ENCODE results near the gene RPIA.
"Not testable (repeated sequence)": the region's sequence is repeated elsewhere in the genome, so short reads cannot be mapped to it uniquely, and the experiment has no call there.

The RPIA gene

GRCh38 chr2:88773233-88774028 lies 82.0 kb downstream of the RPIA start:
- H3K36me3 ChIP-seq (ENCODE audit: control insufficient read depth, insufficient read depth, low read length); H3K4me1 ChIP-seq (ENCODE audit: control insufficient read depth, insufficient read depth, low read length); H3K9ac ChIP-seq (ENCODE audit: low read depth, low read length); H3K27ac ChIP-seq (ENCODE audit: low read depth, low read length); H3K4me3 ChIP-seq (ENCODE audit: low read depth, low read length); H3K27me3 ChIP-seq (ENCODE audit: control insufficient read depth, insufficient read depth, low read length): not testable (repeated sequence)
- H3K9me3 ChIP-seq (ENCODE audit: control insufficient read depth, insufficient read depth, low read length), result peaks cover 30% of the 10 kb centered on the region

GRCh38 chr2:88789213-88789612 lies 97.7 kb downstream of the RPIA start:
- not testable (repeated sequence) for H3K27me3 ChIP-seq (ENCODE audit: control insufficient read depth, insufficient read depth, low read length); H3K36me3 ChIP-seq (ENCODE audit: control insufficient read depth, insufficient read depth, low read length)

GRCh38 chr2:88795932-88796331 lies 104.5 kb downstream of the RPIA start:
- H3K9me3 ChIP-seq (ENCODE audit: control insufficient read depth, insufficient read depth, low read length); H3K9ac ChIP-seq (ENCODE audit: low read depth, low read length); H3K4me3 ChIP-seq (ENCODE audit: low read depth, low read length); H3K4me1 ChIP-seq (ENCODE audit: control insufficient read depth, insufficient read depth, low read length); H3K27me3 ChIP-seq (ENCODE audit: control insufficient read depth, insufficient read depth, low read length); H3K36me3 ChIP-seq (ENCODE audit: control insufficient read depth, insufficient read depth, low read length); H3K27ac ChIP-seq (ENCODE audit: low read depth, low read length): not testable (repeated sequence)

More at GRCh38 chr2:88789213-88789612, 97.7 kb downstream of the RPIA start:
- not testable (repeated sequence) for H3K4me1 ChIP-seq (ENCODE audit: control insufficient read depth, insufficient read depth, low read length); H3K9ac ChIP-seq (ENCODE audit: low read depth, low read length); H3K4me3 ChIP-seq (ENCODE audit: low read depth, low read length); H3K27ac ChIP-seq (ENCODE audit: low read depth, low read length); H3K9me3 ChIP-seq (ENCODE audit: control insufficient read depth, insufficient read depth, low read length)

- H3K4me3 ChIP-seq (ENCODE audit: low read depth, low read length); H3K4me1 ChIP-seq (ENCODE audit: control insufficient read depth, insufficient read depth, low read length); H3K9ac ChIP-seq (ENCODE audit: low read depth, low read length); H3K9me3 ChIP-seq (ENCODE audit: control insufficient read depth, insufficient read depth, low read length); H3K27ac ChIP-seq (ENCODE audit: low read depth, low read length); H3K36me3 ChIP-seq (ENCODE audit: control insufficient read depth, insufficient read depth, low read length); H3K27me3 ChIP-seq (ENCODE audit: control insufficient read depth, insufficient read depth, low read length): not testable (repeated sequence)
These were observed 105.0 kb downstream of the RPIA start for GRCh38 chr2:88796523-88796922.

GRCh38 chr2:88797164-88797563 lies 105.7 kb downstream of the RPIA start:
- H3K4me3 ChIP-seq (ENCODE audit: low read depth, low read length); H3K36me3 ChIP-seq (ENCODE audit: control insufficient read depth, insufficient read depth, low read length); H3K27me3 ChIP-seq (ENCODE audit: control insufficient read depth, insufficient read depth, low read length); H3K9ac ChIP-seq (ENCODE audit: low read depth, low read length); H3K27ac ChIP-seq (ENCODE audit: low read depth, low read length); H3K4me1 ChIP-seq (ENCODE audit: control insufficient read depth, insufficient read depth, low read length); H3K9me3 ChIP-seq (ENCODE audit: control insufficient read depth, insufficient read depth, low read length): not testable (repeated sequence)
